Panc1 (cell line): ENCODE data around the gene TRABD2B. TPM values are rescaled to one million over a fixed set of nuclear protein-coding genes. Genes with fewer than 3 reads are reported as not detected.

Experiments
- ATAC-seq: fragments of 200-7000 bp; cut with Tn5 transposase; 2 replicates; pipeline ENCODE4 v1.9.1; 2020; ENCODE audit warnings: mild to moderate bottlenecking, moderate library complexity
- BruUV-seq: library from RNA; stranded (reverse); fragments of 400-500 nt; replicated peaks from 2 replicates; lab custom pipeline; 2021; lab: Mats Ljungman, UMichigan
- CTCF ChIA-PET: fragments of 300-600 bp; sonication (Branson Sonifier 250); formaldehyde crosslinking; loops from one replicate; lab custom pipeline; 2022; ENCODE audit warnings: antibody characterized with exemption; lab: Charles Lee
- POLR2A ChIA-PET: fragments of 300-600 bp; sonication (Branson Sonifier 250); formaldehyde crosslinking; loops from one replicate; lab custom pipeline; 2022; ENCODE audit warnings: antibody characterized with exemption; lab: Charles Lee
- DNase-seq: peaks from one replicate; pipeline ENCODE4 v3.0.0-alpha.2; 2010; ENCODE audit warnings: low read depth, low spot score
- H3K27ac ChIP-seq: 2 replicates; pipeline ENCODE4 v1.5.1; 2011; ENCODE audit warnings: mild to moderate bottlenecking, low read length, inconsistent platforms
- H3K27me3 ChIP-seq: fragments of 200-500 bp; sonication (Bioruptor generic); 2 replicates; pipeline ENCODE4 v1.6.0; 2014; ENCODE audit warnings: low read length, inconsistent platforms; ENCODE audit not compliant: control insufficient read depth, insufficient read depth
- H3K36me3 ChIP-seq: fragments of 200-500 bp; sonication (Bioruptor generic); 2 replicates; pipeline ENCODE4 v1.5.1; 2014; ENCODE audit warnings: inconsistent platforms, mild to moderate bottlenecking, low read length, moderate library complexity; ENCODE audit not compliant: control insufficient read depth, insufficient read depth
- H3K4me1 ChIP-seq: 2 replicates; pipeline ENCODE4 v1.5.1; 2011; ENCODE audit warnings: inconsistent platforms, mild to moderate bottlenecking, low read length, moderate library complexity; ENCODE audit not compliant: control insufficient read depth, insufficient read depth
- H3K4me3 ChIP-seq, 2 experiments: 2 replicates each; pipeline ENCODE4 v1.5.1; 2011 to 2012; ENCODE audit warnings: low read depth in 2 of 2, low read length in 2 of 2, mild to moderate bottlenecking in 2 of 2, inconsistent platforms in 1 of 2, moderate library complexity in 1 of 2
- H3K9me3 ChIP-seq: fragments of 200-500 bp; sonication (Bioruptor generic); 2 replicates; pipeline ENCODE4 v1.5.1; 2014; ENCODE audit warnings: low read depth, mild to moderate bottlenecking, inconsistent platforms, low read length, moderate library complexity; ENCODE audit not compliant: control insufficient read depth, insufficient read depth
- CTCF ChIP-seq: fragments of 450-650 bp; IDR thresholded peaks from 2 replicates; pipeline ENCODE4 v1.5.1; 2017; ENCODE audit warnings: mild to moderate bottlenecking
- POLR2AphosphoS5 ChIP-seq: IDR thresholded peaks from 2 replicates; pipeline ENCODE4 v1.6.1; 2012; ENCODE audit warnings: mild to moderate bottlenecking, low read depth, low read length, moderate library complexity
- REST ChIP-seq, 2 experiments: IDR thresholded peaks; 2 replicates each; pipeline ENCODE4 v1.6.1; 2011 to 2012; ENCODE audit warnings: low read depth in 2 of 2, control low read depth in 1 of 2, low read length in 1 of 2, mild to moderate bottlenecking in 1 of 2, moderate library complexity in 1 of 2; ENCODE audit not compliant: insufficient read depth in 1 of 2
- SIN3A ChIP-seq: IDR thresholded peaks from 2 replicates; pipeline ENCODE4 v1.6.1; 2012; ENCODE audit warnings: low read depth, mild to moderate bottlenecking, low read length, moderate library complexity, borderline replicate concordance; ENCODE audit not compliant: insufficient read depth
- TCF7L2 ChIP-seq: IDR thresholded peaks from 2 replicates; pipeline ENCODE4 v1.6.1; 2011; ENCODE audit warnings: mild to moderate bottlenecking, low read depth, low read length, inconsistent platforms
- in situ Hi-C: cut with HindIII; loops from 2 replicates; pipeline ENCODE4 v1.10.0; 2016; ENCODE audit warnings: low sequenced_read_pairs, low pct_unique_long_range_greater_than_20kb
- intact Hi-C: fragments of 100-400 bp; cut with micrococcal nuclease; formaldehyde crosslinking; loops from one replicate; pipeline ENCODE4 v1.10.0; 2022; ENCODE audit not compliant: unreplicated experiment
- total RNA-seq: library from RNA; stranded (reverse); gene quantifications from one replicate; pipeline ENCODE4 v1.2.1, GENCODE V29; 2021; ENCODE audit not compliant: unreplicated experiment

TRABD2B gene
- total RNA-seq, 1 experiment from 2014 or later = not detected

GRCh38 chr1:47783638-47784496, 213.3 kb downstream of the TRABD2B start:
- DNase-seq (no peak), ATAC-seq (no peak)
- H3K4me3 ChIP-seq = no peak overlapping the region
- no peaks in the 10 kb centered on the region for H3K27me3 ChIP-seq
- no peak for TF ChIP-seq POLR2AphosphoS5
- no peak for TF ChIP-seq REST (IDR thresholded peaks at IDR 0.05; ENCODE audit: insufficient read depth in 1 of 2, low read depth in 2 of 2, low read length in 1 of 2)
- TF ChIP-seq CTCF = no peak
- TF ChIP-seq SIN3A = no peak
- no peak for TF ChIP-seq TCF7L2
- BruUV-seq = no TSS peak
- ChIA-PET POLR2A (no interaction called here), CTCF (no interaction called here)
- H3K4me1 ChIP-seq = no peaks in the 10 kb centered on the region
- no peaks in the 10 kb centered on the region for H3K9me3 ChIP-seq
- H3K27ac ChIP-seq = no peak overlapping the region
- intact Hi-C loops = no loop called here
- H3K36me3 ChIP-seq = no peaks in the 10 kb centered on the region
- in situ Hi-C loops = no loop called here

GRCh38 chr1:47782414-47783166, 214.6 kb downstream of the TRABD2B start:
- ATAC-seq (no peak), DNase-seq (no peak)
- no peaks in the 10 kb centered on the region for H3K4me1 ChIP-seq
- no peaks in the 10 kb centered on the region for H3K27me3 ChIP-seq
- H3K4me3 ChIP-seq = no peak overlapping the region
- intact Hi-C loops (no loop called here), in situ Hi-C loops (no loop called here)
- no peaks in the 10 kb centered on the region for H3K36me3 ChIP-seq
- H3K9me3 ChIP-seq = no peaks in the 10 kb centered on the region
- ChIA-PET POLR2A (no interaction called here), CTCF (no interaction called here)
- TF ChIP-seq TCF7L2 (no peak), SIN3A (no peak), REST (IDR thresholded peaks at IDR 0.05; ENCODE audit: insufficient read depth in 1 of 2, low read depth in 2 of 2, low read length in 1 of 2) (no peak), POLR2AphosphoS5 (no peak), CTCF (no peak)
- BruUV-seq = no TSS peak
- H3K27ac ChIP-seq = no peak overlapping the region
